Activated naive CD8-positive, alpha-beta T cell treated with anti-CD3 and anti-CD28 coated beads, Interleukin-2, amount 50 U/mL, for 16 hours (primary cell): ENCODE measurements around the gene WASF2.

Experiments used
- DNase-seq: peaks from one replicate; pipeline ENCODE4 v3.0.0-alpha.2; 2020; ENCODE audit warnings: low read depth, low spot score

The WASF2 gene

DNA sequence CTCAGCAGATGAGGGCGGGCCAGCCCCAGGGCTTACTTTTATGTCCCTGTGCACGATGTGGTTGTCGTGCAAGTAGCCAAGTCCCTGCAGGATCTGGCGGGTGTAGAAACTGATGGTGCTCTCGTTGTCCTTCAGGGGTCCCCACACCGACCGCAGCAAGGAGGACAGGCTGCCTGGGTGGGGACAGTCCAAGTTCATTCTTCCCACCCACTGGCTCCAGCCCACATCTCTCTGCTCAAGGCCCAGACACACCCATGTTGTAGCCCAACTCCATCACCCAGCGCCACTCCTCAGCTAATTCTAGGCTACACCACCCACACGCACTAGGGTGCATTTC, 130.2 kb downstream of the WASF2 start:
- no peak for DNase-seq

GRCh38 chr1:27358928-27359313, 131.0 kb downstream of the WASF2 start:
- no peak for DNase-seq

DNA sequence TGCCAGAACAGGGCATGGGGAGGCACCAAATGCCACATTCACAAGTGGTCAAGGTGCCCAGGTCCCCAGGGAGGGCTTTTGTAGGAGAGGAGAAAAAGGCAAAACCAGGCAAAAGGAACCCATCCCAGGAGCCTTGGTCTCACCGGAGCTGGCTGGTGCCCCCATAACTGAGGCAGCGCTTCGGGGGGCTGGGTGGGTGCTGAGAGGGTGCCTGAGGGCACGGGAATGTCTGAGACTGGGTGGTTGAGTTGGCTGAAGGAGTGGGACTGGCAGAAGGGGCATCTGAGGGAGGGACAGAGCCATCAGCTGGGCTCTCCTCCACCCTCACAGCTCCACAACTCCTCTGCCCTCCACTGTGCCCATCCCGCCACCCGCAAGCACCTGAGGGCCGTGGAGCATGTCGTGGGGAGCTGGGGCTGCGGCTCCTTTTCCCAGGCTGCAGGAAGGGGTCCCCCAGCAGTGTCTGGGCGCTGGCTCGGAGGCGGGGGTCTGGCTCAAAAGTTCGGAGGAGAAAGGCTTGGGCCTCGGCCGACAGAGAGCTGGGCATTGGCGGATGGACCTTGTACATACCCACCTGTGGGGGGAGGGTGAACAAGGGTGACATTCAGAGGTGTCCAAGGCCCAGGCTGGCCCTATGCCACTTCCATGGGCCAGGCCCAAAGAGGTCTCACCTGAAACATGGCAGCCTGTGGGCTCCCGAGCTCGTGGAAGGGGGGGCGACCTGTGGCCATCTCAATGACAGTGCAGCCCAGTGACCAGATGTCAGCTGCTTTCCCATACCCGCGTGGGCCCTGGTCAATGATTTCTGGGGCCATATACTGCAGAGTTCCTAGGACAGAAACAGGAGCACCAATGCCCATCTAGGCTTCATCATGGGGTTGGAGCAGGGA, 131.7 kb downstream of the WASF2 start:
- DNase-seq = no peak

DNA sequence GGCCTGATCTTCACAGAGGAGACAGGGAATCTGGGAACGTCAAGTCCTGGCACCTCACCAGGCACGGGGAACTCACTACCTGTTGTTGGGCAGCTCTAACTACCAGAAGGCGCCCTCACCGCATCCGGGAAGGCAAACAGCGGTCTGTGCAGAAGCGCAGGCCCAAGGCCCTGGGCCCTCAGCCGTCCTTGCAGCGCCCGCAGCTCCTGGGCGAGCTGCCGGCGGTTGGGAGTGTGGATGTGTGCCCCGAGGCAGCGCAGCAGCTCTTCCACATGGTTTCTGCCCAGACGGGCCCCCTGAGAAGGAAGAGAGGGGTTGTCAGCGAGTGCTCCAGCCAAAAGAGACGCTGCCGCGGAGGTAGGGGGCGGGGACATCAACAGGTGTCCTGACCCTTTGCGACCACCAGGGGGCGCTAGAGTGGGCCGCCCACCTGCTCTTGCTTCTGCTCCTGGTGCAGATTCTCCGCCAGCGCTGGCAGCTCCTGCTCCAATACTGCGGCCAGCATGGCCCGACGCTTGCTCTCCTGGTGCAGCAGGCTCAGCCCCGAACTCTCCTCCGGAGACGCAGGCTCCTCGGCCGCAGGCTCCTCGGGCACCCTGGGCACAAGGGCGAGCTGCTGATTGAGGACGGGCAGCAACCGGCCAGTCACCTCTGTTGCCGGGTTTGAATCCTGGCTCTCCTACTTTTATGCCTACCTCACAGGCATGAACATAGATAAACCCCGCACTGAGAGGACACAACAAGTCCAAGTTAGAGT, 132.5 kb downstream of the WASF2 start:
- DNase-seq = peak; percentile 46

DNA sequence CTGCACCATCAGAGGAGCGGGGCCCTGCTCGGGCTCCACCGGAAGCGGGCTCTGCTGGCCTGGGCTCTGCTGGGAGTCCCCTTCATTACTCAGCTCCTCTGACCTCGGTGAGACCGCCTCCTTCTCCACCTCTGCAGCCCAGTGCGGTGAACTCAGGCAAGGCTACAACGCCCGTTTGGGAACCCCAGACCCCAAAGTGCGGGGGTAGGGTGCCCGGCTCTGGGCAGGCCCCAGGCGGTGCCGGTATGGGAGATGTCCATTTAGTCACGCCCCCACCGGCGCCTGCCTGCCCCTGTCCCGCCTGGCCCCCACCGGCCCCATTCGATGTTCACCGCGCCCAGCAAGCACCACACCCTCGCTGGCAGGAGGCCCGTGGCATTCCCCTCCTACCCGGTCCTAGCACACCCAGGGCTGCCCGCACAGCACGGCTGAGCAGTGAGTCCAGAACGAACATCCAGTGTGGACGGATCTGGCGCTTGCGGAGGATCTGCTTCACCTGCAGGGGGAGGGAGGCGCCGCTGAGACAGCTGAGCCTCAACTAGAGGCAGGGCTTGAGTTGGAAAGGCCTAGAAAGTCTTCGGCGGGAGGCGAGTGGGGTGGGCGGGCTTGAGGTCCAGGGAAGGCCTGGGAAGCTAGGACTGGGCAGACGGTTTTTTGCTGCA, 133.2 kb downstream of the WASF2 start:
- no peak for DNase-seq

DNA sequence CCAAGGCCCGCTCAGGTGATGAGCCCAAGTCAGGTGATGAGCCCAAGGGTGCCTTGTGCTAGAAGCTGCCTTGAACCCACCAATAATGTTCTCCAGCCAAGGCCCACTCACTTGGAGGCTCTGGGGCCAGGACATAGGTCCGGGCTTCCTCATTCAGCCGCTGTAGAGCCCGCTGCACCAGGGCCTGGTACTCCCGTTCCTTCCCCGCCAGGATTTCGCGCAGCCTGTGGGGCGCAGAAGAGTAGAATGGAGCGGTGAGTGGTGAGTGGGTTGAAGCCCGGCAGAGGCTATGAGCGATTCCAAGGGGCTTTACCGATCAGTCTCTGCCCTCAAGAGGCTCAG, 133.7 kb downstream of the WASF2 start:
- DNase-seq = no peak

GRCh38 chr1:27355683-27356082, 134.3 kb downstream of the WASF2 start:
- DNase-seq = no peak
